Measurements from ENCODE around the gene TENT4B.
"Not testable (repeated sequence)": the region's sequence is repeated elsewhere in the genome, so short reads cannot be mapped to it uniquely, and the experiment has no call there.

TENT4B gene

GRCh38 chr16:50235581-50235980, 82.5 kb downstream of the TENT4B start:
- no peak for TF ChIP-seq CTCF (IDR thresholded peaks at IDR 0.05; ENCODE audit: low read depth, low read length)
- no peak for DNase-seq (ENCODE audit: extremely low read depth, low read depth)

- no peak for TF ChIP-seq CTCF (IDR thresholded peaks at IDR 0.05; ENCODE audit: low read depth, low read length)
Measured at GRCh38 chr16:50238314-50238713, 85.2 kb downstream of the TENT4B start.

GRCh38 chr16:50238868-50239301, 85.8 kb downstream of the TENT4B start:
- no peak for TF ChIP-seq CTCF (IDR thresholded peaks at IDR 0.05; ENCODE audit: low read depth, low read length)
- DNase-seq (ENCODE audit: extremely low read depth, low read depth): no peak

More at GRCh38 chr16:50238314-50238713, 85.2 kb downstream of the TENT4B start:
- no peak for DNase-seq (ENCODE audit: extremely low read depth, low read depth)

GRCh38 chr16:50243024-50243423, 89.9 kb downstream of the TENT4B start:
- not testable (repeated sequence) for DNase-seq (ENCODE audit: extremely low read depth, low read depth)

GRCh38 chr16:50244140-50244503, 91.0 kb downstream of the TENT4B start:
- no peak for DNase-seq (ENCODE audit: extremely low read depth, low read depth)
- TF ChIP-seq CTCF (IDR thresholded peaks at IDR 0.05; ENCODE audit: low read depth, low read length): no peak

GRCh38 chr16:50244504-50245416, 91.7 kb downstream of the TENT4B start:
- DNase-seq (ENCODE audit: extremely low read depth, low read depth): no peak
- TF ChIP-seq CTCF (IDR thresholded peaks at IDR 0.05; ENCODE audit: low read depth, low read length): no peak

- no peak; the same call in 1 of the 2 replicates for TF ChIP-seq CTCF (IDR thresholded peaks at IDR 0.05; ENCODE audit: low read depth, low read length)
- DNase-seq (ENCODE audit: extremely low read depth, low read depth): no peak
Measured at GRCh38 chr16:50245417-50246298, 92.6 kb downstream of the TENT4B start.

All from AG09319 (cell line).